GM19025 (cell line): ENCODE results near the gene SERPINB12.

Source experiments
- ATAC-seq: cut with Tn5 transposase; IDR thresholded peaks from one replicate; pipeline ENCODE4 v1.9.1; 2021; ENCODE audit warnings: mild to moderate bottlenecking, low read depth, moderate library complexity; ENCODE audit not compliant: unreplicated experiment

Gene SERPINB12

DNA sequence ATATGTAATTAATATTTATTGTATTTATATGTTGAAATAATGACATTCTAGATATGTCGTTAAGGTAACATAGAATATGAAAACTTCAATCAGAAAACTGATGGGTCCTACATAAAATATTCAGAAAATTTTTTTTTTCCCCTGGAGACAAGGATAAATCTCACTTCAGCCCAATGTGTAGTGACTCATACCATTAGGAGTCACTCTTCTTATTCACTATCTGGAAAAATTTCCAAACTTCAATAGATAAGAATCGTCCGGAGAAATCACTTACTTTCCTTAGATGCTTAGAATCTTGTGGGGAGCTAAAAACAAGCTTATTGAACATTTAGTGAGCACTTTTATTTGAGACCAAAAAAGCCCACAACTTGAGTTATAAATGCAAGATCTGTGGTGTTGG, 49.6 kb downstream of the SERPINB12 start:
- ATAC-seq, result no peak

DNA sequence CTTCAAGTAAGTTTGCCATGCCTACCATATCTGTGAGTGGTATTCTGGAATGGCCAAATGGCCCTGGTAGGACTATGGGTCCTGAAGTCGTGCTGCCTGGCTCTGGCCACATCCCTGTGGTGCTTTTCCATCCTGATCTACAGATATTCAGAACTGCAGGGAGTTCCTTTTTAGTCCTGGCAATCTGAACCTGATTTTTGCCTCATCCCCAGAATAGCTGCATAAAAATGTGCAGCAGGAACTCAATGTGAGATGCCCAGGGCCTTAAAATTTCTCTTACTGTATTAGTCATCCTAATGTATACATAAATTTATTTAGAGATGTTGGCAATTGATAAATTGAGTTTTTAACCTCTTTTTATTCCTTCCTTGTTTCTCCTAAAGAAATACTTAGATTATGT, 50.3 kb downstream of the SERPINB12 start:
- no peak for ATAC-seq

DNA sequence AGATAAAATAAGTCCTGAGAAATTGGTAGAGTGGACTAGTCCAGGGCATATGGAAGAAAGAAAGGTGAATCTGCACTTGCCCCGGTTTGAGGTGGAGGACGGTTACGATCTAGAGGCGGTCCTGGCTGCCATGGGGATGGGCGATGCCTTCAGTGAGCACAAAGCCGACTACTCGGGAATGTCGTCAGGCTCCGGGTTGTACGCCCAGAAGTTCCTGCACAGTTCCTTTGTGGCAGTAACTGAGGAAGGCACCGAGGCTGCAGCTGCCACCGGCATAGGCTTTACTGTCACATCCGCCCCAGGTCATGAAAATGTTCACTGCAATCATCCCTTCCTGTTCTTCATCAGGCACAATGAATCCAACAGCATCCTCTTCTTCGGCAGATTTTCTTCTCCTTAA, 54.8 kb downstream of the SERPINB12 start:
- ATAC-seq, result no peak

DNA sequence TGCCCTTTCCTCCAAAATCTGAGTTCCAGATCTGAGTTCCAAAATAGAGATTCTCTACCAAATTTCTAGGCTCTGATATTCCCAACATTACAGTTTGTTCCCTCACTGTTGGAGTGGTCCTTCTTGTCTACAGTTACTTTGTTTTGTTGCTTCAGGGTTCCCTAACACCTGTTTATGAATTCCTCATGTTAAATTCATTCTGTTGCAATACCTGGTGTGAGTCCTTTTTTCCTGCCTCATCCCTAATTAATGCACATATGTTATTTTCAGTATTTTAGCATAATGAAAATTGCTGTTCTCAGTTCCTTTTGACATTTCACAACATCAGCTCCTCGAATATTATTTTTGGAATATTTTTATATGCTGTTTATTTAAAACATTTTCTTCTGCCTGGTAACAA, 61.2 kb downstream of the SERPINB12 start:
- ATAC-seq, result no peak

DNA sequence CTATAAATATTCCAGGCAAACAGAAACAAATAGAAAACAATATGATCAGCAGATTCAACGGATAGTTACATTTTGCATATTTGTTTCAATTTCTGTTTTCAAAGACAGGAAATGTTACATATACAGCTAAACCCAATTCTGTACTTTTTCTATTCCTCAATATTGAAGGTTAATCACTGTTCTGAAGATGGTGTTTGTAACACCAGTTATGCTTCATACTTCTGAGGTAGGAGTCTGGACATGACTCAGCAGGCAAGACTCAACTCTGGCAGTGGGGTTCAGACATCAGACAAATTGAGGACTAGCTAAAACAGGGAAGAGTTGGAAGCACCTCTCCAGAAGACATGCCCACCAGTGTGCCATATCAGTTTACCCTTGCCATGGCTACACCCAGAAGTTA, 61.6 kb downstream of the SERPINB12 start:
- peak; percentile 85 for ATAC-seq

DNA sequence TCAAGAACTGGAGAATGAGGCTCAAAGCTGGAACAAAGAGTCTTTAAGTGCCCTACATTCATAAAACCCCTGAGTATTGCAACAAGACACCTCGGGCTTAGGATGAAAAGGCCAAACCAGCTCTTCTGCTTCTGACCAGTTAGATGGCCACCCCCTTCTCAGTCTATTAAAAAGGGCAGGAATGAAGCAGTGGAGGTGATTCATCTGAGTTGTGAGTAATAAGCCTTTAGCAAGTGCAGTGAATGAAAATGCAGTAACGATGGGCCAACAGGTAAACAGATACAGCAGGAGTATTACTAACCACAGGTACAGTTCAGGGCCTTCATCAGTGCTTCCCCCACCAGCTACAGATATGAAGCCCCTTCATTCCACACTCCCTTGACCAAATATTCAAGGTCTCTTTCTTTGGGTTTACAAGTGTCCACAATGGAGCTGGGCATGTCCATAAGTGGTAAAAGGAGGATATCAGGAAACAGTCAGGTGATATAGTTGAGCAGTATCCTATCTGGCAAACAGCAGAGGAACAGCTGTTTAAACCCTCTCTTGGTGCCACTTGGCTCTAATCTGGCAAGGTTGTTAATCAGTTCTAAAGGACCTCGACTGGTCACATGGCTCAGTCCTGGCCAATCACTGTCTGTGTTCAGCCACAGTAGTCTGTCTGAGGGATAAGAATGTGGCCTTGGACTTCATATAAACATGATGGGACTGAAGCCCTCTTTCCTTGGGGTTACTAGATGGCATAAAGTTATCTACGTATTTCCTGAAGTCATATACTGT, 62.8 kb downstream of the SERPINB12 start:
- no peak for ATAC-seq

DNA sequence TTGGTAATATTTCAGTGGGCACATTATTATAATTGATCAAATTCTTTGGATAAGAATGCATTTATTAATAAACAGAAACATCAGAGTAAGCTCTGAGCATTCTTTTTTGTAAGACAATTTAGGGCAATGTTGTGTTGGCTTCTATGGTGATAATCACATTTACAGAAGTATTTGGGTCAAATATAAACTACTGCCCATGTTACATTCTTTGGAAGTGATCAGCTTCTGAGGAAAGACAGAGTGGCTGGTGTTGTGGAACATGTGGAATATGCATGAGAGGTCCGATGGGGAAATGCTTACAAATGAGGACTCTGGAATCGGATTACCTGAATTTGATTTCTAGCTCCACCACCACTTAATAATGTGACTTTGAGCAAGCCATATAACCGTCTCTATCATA, 64.4 kb downstream of the SERPINB12 start:
- ATAC-seq, result no peak

DNA sequence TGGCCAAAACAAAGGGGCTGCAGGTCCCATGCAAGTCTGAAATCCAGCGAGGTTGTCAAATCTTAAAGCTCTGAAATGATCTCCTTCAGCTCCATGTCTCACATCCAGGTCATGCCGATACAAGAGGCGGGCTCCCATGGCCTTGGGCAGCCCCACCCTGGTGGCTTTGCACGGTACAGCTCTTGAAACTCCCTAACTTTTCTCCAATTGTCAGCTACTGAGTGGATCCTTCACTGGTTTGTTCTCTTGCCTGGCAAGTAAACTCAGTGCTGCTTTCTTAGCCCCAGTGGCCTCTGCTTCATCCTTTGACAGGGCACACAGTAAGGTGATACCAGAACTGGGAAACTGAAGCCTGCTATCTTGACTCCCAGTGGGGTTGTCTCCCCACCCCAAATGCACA, 71.3 kb downstream of the SERPINB12 start:
- no peak for ATAC-seq

DNA sequence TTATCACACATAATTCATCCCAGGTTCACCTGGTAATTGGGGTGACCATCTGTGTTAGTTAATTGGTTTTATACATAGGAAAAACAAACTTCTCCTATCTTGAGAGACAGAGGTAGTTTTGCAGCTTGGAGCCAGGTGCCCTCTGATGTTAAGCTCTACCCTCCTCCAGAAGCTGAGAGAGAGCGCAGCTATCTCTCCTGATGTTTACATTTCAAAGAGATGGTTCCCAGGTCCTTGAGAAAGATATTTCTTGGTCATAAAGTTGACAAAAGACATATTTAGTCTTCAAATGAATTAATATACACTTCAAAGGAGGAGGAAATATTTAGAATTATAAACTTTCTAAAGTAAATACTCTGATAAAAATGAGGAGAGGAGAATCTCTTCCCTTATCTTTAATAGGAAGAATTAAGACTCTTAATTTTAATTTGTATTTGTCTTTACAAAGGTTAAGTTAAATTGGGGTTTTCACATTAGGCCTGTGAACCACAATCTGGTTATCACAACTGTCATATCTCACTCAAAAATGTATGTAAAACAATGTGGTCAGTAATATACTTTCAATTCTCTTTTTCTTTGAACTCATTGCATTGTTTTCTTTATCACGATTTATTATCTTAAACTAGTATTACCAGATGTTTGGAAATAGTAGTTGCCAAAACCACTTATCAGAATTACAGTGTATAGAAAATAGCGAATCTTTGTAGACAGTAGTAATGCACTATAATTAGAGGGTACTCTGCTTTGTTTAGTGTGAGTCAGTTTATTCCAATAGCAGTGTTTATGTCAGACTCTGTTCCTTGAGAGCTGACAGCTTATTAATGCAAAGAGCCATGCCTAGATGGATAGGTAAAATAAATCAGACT, 75.1 kb downstream of the SERPINB12 start:
- ATAC-seq, result no peak

DNA sequence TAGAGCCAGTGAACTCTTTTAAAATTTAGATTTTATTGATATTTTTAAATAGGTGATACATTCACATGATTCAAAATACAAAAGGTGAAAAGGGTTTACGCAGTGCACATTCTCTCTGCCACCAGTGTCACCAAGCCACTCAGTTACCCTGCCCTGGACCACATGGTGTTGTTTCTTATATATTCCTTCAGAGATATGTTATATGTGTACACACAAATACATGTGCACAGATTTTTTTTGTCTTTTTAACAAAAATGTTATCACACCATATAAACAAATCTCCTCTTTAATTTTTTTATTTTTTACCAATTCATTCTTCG, 75.7 kb downstream of the SERPINB12 start:
- no peak for ATAC-seq
